GM21526 (cell line): ENCODE data around the gene PPP1R3E.
A peak's percentile ranks its signal among the peaks of the same experiment; 100 is the strongest.

Experiments used
- ATAC-seq: cut with Tn5 transposase; IDR thresholded peaks from one replicate; pipeline ENCODE4 v1.9.1; 2021; ENCODE audit warnings: moderate library complexity; ENCODE audit not compliant: unreplicated experiment, low FRiP score

The PPP1R3E gene

GRCh38 chr14:23322568-23323517, 20.2 kb upstream of the PPP1R3E start:
- no peak for ATAC-seq

- peak; percentile 5 for ATAC-seq
Observed at GRCh38 chr14:23321572-23322547, 19.2 kb upstream of the PPP1R3E start.

GRCh38 chr14:23320584-23321571, 18.2 kb upstream of the PPP1R3E start, which contains the start of gene PABPN1:
PABPN1 (plus strand) TSS chr14:23321457; CDS start chr14:23321470, 13 bp downstream.
- peak; percentile 88 for ATAC-seq

GRCh38 chr14:23319746-23320583, 17.3 kb upstream of the PPP1R3E start:
- ATAC-seq, result no peak

- no peak for ATAC-seq
Observed at GRCh38 chr14:23316300-23316699, 13.6 kb upstream of the PPP1R3E start.

- no peak for ATAC-seq
Observed at GRCh38 chr14:23310546-23310945, 7.9 kb upstream of the PPP1R3E start.

GRCh38 chr14:23308721-23309445, 6.2 kb upstream of the PPP1R3E start:
- no peak for ATAC-seq

- no peak for ATAC-seq
Observed at GRCh38 chr14:23307687-23308644, 5.3 kb upstream of the PPP1R3E start.

- ATAC-seq, result no peak
Observed at GRCh38 chr14:23307146-23307530, 4.5 kb upstream of the PPP1R3E start.

GRCh38 chr14:23306412-23307145, 3.9 kb upstream of the PPP1R3E start, which contains the start of gene BCL2L2:
BCL2L2 (plus strand) TSS chr14:23306833; CDS start chr14:23307768, 935 bp downstream.
- no peak for ATAC-seq

GRCh38 chr14:23301969-23302289, 730 bp downstream of the PPP1R3E start:
- ATAC-seq, result peak; percentile 15

- peak; percentile 69 for ATAC-seq
Observed at GRCh38 chr14:23301288-23301968, 1.2 kb downstream of the PPP1R3E start.

- ATAC-seq, result no peak
Observed at GRCh38 chr14:23300687-23301223, 1.9 kb downstream of the PPP1R3E start.

- ATAC-seq, result no peak
Observed at GRCh38 chr14:23299986-23300686, 2.5 kb downstream of the PPP1R3E start.
